Measurements from ENCODE around the gene ARL16.
"Not testable (repeated sequence)": the region's sequence is repeated elsewhere in the genome, so short reads cannot be mapped to it uniquely, and the experiment has no call there.

ARL16 gene

DNA sequence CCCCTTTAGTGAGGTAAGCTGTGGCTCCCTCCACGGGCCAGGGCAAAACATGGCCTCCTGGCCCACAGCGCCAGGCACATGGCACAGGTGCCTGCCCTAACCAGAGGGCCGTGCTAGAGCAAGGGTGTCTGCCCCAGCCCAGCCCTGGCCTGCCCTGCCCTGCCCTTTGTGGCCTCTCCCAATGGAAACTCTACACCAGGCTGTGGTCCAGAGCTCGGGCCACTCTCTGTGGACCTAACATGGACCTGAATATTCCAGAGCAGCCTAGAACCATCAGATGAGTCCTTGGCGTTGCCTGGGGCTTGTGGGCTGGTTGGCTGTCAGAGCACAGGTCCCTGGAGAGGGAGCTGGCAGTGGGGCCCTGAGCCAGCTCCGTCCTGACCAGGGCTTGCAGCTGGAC is 11.6 kb upstream of the ARL16 start:
- DNase-seq = no peak

DNA sequence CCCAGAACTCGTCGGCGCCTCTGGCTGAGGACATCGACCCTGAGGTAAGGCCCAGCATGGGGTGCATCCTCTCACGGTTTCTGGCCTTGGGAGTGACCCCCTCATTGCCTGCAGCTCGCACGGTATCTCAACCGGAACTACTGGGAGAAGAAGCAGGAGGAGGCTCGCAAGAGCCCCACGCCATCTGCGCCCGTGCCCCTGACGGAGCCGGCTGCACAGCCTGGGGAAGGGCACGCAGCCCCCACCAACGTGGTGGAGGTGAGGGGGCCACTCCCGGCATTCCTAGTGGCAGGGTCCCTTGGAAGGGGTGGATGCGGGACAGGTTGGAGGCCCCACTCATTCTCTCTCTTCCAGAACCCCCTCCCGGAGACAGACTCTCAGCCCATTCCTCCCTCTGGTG is 11.2 kb upstream of the ARL16 start:
- DNase-seq = no peak

DNA sequence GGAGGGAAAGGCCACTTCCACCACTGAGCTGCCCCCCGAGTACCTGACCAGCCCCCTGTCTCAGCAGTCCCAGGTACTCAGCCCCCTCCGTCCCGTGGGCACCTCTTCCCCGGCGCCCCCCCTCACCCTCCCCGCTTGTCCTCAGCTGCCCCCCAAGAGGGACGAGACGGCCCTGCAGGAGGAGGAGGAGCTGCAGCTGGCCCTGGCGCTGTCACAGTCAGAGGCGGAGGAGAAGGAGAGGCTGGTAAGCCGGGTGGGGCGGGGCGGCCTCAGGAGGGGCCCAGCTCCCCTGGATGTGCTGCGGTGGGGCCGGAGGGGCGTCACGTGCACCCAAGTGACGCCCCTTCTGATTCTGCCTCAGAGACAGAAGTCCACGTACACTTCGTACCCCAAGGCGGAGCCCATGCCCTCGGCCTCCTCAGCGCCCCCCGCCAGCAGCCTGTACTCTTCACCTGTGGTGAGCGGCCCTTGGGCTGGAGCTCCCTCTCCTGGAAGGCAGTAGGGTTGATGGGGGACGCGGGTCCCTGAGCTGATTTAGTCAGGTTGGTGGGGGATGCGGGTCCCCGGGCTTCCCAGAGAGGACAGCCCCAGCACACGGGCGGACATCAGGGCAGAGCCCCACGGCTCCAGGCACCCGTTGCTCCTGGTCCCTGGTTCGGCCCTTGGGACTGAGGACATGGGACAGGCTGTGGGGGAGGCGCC is 10.1 kb upstream of the ARL16 start:
- no peak for DNase-seq

DNA sequence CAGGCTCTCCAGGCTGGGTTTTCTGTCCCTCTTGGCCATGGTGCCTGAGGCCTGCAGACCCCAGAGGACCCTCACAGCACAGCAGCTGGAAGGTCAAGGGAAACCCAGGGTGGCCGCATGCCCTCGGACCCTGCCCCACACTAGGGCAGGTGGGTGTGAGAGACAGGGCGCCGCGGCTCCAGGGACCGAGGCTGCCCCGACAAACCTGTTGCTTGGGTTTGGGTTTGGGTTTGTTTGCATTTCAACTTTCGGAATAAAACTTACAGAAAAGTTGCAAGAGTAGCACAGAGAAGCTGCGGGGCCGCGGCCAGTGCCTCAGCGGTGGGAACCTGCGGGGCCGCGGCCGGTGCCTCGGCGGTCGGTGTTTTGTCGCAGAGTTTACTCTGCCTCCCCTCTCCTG is 8.0 kb upstream of the ARL16 start:
- DNase-seq = no peak

DNA sequence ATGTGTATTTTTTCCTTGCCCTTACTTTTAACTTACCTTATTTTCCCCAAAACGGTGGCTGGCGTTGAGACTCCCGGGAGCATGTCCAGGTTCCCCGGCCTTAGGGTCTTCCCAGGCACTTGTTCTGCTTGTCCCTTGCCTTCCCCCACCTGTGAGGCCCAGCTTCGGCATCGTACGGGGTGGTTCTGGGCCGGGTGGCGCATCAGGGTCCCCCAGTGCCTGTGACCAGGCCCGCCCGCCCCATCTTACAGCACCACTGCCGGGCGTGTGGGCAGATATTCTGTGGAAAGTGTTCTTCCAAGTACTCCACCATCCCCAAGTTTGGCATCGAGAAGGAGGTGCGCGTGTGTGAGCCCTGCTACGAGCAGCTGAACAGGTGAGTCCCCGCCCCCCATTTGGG is 7.6 kb upstream of the ARL16 start:
- DNase-seq = no peak

DNA sequence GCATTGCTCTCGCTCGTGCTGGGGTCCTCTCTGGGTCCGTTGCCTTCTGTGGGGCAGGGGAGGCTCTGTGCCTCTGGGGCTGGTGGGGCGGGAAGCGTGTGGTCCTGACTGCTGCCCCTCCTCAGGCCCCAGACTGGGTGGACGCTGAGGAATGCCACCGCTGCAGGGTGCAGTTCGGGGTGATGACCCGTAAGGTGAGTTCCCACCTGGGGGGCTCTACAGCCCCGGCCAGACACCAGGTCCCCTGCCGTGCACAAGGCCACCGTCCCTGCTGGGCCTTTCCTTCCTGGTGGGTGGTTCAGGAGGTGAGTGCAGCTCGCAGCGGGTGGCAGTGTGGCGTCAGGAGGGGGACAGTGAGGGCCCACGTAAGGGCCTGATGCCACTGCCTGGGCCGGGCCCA is 7.0 kb upstream of the ARL16 start:
- no peak for DNase-seq

DNA sequence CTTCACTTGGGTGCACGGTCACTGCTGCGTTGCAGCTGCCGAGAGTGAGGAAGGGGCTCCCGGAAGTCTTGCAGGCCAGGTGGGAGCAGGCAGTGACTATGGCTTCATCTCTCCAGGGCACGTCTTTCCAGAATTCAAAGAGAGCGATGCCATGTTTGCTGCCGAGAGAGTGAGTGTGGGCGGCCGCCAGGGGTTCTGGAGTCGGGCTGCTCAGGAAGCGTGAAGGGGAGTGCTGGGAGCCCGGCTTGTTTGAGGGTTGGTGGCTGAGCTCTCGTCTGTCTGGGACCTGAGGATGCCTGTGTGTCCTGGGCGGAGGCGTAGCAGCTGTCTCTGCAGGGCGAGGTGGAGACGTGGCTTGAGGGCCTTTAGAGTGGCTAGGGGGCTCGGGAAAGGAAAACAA is 6.5 kb upstream of the ARL16 start:
- no peak for DNase-seq

DNA sequence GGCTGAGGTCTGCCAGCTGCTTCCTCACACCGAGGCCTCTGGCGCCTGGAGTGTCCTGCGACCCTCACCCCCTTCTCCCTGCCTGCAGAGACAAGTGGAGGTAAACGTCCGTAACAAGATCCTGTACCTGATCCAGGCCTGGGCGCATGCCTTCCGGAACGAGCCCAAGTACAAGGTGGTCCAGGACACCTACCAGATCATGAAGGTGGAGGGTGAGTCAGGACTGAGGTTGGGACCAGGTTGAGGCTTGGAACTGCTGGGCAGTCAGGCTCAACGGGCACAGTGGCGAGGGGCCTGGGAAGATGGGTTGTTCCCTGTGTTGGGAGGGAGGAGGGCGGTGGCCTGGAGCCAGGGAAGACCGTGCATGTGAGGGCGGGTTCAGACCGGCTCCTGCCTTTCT is 5.0 kb upstream of the ARL16 start:
- no peak for DNase-seq

DNA sequence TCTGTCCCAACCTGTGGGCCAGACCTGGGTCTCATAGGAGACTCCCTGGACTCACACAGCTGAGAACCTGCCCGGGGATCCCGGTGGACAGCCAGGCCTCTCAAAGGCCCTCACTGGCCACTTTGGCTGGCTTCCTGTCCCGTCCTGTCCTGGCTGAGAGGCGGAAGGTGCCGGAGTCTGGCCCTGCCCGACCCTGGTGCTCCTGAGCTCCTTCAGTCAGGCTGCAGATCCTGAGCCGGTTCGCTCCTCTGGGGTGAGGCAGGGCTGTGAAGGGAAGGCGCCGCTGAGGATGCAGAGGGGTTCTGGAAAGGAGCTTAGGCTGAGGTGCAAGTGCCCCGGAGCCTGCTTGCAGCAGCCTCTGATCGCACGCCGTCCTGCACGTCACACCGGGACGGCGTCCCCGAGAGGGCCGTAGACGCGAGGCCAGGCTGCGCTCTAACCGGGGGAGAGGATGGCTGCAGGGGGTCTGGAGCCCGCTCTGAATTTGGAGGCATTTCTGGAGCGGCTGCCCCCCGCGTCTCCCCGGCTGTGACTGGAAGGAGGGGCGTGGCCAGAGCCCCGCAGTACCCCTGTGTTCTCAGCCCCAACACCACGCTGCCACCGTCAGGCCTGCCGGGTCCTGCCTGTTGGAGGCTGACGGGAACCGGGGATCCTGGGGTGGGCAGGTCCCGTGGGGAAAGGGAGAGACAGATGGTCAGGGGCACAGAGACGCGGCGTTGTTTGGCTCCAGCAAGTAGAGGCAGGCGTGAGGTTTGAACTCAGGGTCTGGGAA is 4.4 kb upstream of the ARL16 start:
- DNase-seq = no peak

DNA sequence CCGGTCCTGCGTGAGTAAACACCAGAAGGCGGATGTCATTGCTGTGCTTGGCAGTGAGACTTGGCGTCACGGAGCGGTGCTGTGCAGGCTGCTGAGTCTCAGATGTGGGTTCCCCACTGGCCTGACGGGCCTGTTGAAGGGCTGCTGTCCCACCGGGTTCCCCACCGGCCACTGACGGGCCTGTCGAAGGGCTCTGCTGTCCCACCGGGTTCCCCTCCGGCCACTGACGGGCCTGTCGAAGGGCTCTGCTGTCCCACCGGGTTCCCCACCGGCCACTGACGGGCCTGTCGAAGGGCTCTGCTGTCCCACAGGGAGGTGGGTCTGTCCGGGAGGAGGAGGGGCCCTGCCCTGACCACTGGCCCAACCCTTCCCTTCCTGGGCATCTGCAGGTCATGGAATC is 3.0 kb upstream of the ARL16 start:
- no peak for DNase-seq

DNA sequence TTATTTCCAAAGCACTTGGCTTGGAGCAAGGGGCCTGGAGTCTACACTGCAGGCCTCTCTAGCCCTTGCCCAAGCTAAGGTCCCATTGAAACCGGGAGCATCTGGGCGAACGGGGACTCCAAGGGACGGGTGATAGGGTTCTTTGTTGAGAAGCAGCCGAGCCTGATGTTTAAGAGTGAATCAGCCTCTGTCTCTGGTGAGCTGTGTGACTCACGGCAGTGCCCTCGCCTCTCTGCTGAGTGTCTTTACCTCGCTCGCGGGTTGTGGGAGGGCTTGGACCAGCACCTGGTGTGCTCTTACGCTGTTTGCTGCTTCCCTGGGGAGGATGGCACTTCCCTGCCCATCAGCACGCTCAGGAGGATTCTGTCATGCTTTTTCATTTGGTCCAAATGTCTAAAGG is 1.5 kb upstream of the ARL16 start:
- no peak for DNase-seq

DNA sequence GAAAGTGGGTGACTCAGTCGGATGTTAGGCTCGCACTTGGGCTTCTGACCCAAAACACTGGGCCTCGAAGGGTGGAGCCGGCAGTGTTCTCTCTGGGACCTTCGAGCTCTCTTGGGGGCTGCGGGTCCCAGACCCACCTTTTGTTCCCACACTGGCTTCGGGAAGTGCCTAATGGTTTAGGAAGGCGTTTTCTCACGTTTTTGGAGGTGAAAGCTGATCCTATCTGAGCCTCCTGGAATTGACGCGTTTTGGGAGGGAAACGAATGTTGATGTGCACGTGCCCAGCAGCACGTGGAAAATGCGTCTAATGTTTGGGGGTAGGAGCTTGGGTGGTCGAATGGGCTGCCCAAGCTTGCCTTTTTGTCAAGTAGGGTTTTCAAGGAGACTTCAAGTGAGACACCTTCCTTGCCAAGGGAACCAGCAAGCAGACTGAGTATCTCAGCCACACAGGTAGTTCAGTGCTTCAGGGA is 880 bp upstream of the ARL16 start:
- DNase-seq = no peak

DNA sequence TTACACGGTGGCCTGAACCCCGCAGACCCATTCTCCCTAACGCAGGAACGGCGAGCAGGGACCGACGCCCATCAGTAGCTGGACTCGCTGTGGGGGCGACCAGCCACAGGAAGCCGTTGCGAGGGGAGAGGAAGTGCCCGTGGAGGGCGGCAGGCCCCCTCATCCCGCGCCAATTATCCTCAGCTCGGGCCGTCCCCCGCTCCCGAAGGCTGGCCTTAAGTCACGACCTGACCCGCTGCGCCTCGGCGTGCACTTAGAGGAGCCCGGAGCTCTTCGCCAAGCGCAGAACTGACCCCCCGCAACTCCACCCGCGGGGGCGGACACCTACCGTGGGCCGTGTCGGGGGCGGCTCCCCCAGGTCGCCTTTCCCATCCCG is 401 bp downstream of the ARL16 start:
- DNase-seq = no peak

DNA sequence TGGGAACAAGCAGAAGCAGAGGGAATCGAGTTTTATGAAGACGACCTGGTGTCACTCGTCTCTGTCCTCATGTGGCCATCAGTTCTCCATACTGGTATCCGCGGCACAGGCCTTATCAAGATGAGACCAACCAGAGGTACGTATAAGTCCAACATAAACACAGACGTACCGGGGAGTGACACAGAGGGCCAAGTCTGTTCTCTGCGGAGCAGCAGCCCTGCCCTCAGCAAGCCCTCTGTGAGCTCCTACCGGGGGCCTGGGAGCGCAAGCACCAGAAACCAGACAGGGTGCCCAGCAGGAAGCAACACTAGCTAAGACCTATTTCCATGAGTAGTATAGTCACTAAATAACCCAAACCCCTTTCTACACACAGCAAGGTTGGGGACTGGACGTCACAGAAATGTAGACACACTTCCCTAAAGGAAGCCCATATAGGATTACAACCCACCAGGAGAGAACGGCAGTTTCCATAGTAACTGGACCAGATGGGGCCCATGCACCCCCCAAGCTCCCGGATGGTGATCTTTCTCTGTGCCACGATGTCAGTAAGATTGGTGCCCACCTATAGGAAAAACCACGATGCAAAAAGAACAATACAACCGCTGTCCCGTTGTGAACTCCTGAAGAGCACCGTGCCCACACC is 911 bp downstream of the ARL16 start:
- no peak for DNase-seq

DNA sequence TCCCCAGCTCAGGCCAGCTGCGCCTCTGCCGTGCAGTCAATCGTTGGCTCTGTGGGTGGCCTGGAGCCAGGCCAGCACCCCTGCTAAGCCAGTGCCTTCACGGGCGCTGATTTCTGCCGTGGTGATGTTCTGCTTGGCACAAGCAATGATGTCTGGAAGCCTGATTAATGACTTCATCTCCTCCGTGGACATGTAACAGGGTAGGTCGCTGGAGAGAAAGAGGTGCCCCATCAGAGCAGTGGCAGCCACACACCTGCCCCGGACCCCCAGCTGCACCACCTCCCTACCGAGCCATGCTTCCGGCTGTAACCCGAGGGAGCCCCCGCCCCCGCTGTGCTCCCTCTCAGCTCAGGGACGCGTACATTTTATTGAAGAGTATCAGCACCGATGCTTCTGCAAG is 1.9 kb downstream of the ARL16 start:
- DNase-seq = no peak

DNA sequence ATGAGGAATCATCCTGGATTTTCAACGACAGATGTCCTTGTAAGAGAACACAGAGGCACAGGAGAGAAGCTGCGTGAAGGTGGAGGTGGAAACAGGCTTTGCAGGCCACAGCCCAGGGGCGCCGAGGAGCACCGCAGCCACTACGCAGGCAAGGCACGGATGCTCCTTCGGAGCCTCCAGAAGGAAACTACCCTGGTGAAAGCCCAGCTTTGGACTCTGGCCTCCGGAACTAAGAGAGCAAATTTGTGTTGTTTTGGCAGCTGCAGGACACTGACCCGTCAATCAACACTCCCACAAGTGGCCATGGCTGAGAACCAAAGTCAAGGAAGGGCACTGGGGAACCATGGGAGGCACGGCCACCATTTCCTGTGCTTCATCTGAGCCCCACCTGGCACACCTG is 3.4 kb downstream of the ARL16 start:
- no peak for DNase-seq

DNA sequence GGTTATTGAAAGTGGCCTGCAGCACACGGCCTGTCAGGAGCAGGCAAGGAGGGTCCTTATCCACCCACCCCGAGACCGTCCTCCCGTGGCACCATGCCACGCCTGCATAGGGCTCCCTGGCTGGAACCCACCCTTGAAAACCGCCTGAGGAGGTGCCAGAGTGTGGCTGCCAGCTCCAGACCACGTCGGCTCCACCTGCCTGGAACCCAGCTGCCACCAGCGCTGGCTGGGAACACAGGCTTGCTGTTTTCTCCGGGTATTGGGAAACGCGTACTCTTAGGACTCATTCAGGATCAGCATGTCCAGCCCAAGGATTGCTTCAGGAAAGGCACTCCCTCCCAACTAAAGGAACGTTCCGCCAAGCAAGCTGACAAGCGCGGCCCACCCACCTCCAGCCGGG is 6.7 kb downstream of the ARL16 start:
- no peak for DNase-seq

DNA sequence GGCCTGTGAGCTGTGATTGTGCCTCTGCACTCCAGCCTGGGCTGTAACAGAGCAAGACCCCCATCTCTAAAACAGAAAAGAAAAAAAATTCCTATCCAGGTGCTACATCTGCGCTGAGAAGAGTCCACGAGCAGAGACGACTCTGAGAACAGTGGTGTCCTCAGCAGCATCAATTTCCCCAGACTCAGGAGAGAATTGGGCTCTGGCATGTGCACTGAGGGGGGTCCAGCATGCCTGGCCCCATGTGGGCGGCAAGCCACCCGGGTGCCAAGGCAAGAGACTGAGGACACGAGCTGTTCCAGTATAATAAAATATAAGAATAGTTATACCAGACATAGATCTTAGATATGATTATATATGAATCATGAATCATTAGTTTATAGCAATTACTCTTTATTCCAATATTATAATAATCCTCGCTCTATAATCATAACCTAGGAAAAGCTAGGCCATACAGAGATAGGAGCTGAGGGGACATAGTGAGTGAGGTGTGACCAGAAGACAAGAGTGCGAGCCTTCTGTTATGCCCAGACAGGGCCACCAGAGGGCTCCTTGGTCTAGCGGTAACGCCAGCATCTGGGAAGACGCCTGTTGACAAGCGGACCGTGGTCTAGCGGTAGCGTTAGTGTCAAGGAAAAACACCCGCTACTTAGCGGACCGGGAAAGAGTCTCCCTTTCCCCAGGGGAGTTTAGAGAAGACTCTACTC is 7.9 kb downstream of the ARL16 start:
- DNase-seq = not testable (repeated sequence)

DNA sequence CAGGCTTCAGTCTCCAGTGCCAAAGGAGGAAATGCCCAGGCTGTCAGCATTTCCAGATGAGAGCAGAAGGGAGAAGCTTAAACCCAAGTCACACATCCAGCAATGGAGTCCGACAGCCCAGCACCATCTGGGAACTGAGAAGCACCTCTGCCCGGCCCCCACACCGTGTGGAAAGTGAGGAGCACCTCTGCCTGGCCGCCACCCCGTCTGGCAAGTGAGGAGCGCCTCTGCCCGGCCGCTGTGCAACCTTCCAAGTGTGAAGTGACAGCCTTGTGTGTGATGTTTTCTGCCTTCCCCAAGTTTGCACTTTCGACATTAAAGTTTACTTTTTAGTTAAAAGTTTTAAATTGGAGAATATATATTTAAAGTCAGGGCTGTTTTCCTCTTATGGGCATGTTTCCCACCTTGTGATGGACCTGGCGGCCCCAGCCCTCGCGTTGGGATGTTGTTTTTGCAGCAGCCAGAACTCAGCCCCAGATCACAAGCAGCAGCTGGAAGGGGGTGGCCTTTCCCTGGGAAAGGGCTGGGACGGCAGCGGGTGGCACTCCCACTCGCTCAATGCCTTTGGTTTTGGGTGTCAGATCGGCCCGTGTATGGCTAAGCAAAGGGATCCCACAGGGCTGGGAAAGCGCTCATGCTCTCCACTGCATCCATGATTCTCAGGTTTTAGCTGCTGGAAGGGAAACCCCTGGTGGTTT is 9.9 kb downstream of the ARL16 start:
- no peak for DNase-seq

DNA sequence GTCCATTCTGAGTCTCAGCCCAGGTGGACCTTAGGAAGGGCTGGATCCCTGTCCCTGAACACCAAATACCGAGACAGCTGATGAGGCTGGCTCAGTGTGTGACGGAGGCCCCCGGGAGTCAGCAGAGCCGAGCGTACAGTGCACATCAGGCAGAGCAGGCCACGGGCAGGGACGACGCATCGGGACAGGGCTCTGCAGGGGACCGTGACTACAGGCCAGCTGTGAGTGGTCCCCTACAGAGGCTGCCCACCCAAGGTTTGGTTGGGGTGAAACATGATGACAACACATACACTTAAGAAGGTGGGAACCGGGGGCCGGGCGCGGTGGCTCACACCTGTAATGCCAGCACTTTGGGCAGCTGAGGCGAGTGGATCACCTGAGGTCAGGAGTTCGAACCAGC is 10.6 kb downstream of the ARL16 start:
- no peak for DNase-seq

DNA sequence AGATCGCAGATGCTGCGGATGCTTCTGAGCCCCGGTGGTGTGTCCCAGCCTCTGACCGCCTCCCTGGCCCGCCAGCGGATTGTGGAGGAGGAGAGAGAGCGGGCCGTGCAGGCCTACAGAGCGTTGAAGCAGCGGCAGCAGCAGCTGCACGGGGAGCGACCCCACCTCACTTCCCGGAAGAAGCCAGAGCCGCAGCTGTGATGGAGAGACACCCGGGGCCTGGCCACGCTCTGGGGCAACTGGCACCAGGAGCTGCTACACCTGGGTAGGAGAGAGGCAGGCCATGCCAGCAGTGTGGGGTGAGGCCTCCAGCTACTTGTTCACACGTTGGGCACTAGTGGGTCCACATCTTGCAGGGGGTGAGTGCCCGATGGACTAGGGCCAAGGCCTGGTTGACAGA is 11.1 kb downstream of the ARL16 start:
- DNase-seq = no peak

DNA sequence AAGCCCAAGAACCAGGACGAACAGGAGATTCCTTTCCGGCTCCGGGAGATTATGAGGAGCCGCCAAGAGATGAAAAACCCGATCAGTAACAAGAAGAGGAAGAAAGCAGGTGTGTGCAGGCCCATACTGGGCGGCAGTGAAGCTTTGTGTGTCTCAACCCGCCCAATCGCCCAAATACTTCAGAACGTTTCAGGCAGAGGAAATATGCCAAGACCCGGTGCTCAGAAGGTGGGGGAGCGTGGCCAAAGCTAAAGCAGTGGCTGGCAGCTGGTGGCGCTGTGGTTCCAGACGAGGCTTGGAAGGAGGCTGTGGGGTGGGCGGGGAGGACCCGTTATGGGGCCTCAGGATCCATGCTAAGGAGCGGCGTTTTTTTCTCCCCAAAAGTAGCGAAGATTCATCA is 15.8 kb downstream of the ARL16 start:
- DNase-seq = no peak
